Activated CD4-positive, CD25-positive, alpha-beta regulatory T cell treated with anti-CD3 and anti-CD28 coated beads, Interleukin-2, amount 50 U/mL, for 24 hours (primary cell): ENCODE results near the gene KDR.

Experiments used
- ATAC-seq, 2 donors: fragments of 150-1000 bp; cut with Tn5 transposase; one replicate each; pipeline ENCODE4 v1.10.0; 2021; ENCODE audit warnings: mild to moderate bottlenecking in 1 of 2, moderate library complexity in 1 of 2

KDR gene

DNA sequence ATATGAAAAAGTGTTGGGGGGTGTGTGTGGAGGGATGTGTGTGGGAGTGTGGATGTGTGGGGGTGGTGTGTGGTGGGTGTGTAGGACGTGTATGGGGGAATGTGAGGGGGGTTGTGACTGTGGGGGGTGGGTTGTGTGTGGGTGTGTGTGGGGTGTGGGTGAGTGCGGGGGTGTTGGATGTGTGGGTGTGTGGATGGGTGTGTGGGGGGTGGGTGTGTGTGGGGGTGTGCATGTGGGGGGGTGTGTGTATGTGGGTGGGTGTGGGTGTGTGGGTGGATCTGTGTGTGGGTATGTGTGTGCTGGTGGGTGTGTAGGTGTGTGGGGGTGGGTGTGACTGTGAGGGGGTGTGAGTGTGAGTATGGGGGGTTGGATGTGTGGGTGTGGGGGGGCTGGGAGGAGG lies 47.8 kb downstream of the KDR start:
- ATAC-seq, result no peak

DNA sequence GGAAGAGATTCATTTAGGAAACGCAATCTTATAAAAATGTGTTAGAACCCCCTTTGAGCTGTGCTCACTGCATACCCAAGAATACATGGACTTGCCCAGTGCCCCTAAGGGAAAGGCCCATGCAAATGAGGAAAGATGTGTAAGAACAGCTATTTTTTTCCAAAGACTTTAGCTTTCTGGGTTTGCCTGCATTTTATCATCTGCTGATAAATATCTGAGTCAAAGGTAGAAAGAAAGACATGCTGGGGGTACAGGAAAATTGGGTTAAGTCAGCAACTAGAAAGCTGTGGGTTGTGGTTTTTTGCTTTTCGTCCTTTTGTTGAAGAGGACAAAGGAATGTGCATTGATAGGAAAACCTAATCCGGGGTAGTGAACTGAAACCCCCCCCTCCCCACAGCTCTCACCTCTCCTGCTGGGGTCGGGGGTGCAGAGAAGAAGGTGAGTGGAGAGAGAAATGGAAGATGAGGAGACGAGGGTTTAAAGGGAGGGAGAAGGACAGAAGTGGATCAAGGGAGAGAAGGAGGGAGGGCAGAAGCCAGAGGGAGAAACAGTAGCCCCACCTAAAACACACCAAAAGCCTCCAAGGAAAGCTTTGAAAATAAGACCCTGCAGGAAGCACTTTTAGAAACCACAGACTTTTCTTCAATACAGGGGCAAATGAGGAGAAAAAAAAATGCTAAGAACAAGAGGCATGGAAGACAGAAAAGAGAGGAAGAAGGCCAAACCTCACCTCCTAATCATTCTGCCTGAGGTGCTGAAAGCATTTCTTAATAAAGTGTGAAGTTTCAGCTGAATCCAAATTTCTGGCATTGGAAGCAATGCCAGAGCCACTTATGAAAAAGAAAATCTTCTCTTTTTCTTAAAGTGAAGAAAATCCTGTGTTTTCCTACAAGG lies 49.3 kb downstream of the KDR start:
- ATAC-seq, result no peak

DNA sequence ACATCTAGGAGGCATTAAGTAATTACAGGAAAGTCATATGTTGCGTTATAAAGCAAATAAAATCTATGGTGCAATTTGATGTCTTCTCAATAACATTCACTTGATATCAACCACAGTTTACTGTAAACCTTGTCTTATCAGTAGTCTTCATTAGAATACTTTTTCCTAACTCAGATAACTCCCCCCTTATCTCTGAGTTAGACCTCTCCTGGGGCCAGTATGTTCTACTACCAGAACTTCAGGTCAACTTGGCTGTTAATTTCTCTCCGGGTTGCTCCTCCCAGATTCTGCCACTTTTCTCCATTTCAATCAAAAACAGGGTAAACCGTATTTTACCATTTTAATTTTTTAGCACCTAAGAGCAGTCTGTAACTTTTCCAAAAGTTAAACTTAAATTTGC lies 50.0 kb downstream of the KDR start:
- no peak for ATAC-seq

DNA sequence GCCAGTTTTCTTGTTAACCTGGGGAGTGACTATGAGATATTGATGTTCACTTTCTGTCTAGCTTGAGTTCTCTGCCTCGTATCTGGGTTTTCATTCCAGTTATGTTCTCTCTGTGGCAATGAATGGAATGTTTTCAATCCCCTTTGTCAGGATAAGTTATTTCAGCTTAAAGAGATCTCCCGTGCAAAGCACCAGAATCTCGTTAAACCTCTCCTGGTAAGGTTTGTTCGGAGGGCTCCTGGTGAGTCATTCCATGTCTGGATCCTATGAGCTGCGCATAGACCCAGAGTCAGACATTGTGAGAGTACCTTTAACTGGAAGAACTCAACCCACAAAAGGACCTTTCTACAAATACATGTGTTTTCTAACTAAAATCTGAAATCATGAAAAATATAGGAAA lies 51.0 kb downstream of the KDR start:
- no peak for ATAC-seq

DNA sequence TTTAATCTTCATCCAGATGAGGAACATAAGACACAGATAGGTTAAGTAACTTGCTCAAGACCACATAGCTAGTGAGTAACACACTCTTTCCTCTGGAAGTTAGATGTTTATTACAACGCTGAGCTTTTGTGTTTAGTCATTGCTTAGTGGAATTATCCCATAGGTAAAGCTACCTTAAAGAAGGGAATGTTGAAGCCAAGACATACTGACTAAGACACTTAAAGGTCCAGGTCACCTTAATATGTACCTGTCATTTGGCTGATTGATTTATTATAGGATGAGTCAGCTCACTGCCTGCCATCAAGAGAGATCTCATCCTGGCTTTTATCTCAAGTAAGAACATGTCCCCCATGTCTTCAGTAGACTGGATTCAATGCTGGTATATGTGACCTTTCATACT lies 53.4 kb downstream of the KDR start:
- ATAC-seq, result no peak

DNA sequence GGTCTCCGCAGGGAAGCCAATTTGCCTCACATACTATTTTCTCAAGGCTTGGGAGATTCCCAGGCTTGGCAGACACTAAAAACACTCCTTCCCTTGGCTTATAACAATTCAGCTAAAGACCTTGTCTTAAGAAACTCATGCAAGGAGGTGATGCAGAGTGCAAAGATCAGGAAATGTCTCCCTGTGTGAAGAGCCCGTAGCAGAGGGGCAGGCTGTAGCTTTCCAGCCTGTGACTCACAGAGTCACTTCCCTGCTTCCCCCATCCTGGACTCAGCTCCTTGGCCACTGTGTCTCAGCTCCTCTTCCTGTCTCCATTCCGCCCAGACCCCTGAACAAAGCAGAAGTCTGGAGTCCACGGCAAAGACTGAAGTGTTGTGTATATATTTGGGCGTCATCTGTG lies 56.1 kb downstream of the KDR start:
- no peak for ATAC-seq

DNA sequence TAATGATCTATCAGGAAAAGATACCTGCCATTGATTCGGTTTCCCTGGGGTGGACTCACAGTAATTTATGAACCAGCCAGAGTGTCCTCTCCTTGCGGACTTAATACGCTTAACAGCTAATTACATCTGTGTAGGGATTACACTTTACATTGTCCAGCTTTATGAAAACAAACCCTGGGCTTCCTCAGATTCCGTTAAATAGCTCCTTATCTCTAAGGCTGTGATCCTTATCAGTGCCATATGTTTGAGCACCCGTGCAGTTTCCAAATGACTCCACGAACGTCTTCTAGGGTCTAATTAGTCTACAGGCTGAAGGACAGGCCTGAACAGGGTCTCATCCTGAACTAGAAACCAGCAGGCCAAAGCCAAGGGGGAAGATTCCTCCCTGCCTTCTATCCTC lies 56.9 kb downstream of the KDR start:
- ATAC-seq, result no peak

DNA sequence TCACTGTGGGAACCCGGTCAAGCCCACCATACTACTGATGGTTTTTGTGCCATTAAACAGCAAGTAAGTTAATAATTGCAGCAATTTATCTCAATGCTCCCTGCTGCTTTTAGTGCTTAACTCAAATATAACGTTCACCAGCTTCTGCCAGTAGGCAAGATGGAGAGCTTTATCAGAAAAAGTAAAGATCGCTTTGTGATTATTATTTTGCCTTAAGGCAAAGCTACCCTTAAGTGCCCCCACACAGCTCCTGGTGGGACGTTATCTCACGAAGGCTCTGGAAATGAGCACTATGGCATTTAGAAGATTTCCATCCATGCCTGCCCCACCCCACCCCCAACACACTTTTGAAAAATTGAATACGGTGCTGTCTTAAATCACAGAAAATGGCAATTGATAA lies 59.4 kb downstream of the KDR start:
- ATAC-seq, result no peak

DNA sequence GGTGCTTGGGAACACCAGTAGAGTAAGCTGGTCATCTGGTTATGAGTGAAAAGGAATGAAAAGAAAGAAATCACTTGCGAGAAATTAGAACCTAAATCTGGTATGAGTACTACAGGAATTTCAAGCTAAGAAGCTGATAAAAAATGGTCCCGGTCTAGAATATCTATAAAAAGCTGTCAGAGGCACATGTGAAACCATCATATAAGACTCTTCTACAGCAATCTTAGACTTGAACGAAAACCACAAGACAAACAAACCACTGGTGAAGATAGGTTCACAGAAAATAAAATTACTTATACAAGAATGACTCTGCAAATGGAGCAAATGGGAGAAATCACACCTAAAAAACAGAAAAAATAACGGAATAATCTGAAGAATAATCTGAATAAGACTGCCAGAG lies 69.9 kb downstream of the KDR start:
- ATAC-seq, result no peak

DNA sequence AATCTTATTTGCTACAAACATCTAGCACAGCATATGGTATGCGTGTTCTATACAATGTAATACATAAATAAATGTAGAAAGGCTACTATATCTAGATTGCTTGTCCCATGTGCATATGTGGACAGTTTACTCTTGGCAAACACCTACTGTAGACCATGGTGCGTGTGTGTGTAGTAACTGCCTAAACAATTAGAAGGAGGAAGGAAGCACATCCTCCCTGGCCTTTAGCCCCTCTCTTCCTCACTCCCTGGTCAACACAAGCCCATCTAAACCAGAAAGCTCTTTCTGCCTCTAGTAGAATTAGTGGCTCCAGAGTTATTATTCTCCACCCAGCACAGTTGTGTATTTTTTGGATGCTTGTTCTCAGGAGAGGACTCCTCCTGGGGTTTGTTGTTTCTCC lies 73.9 kb downstream of the KDR start:
- ATAC-seq, result no peak

DNA sequence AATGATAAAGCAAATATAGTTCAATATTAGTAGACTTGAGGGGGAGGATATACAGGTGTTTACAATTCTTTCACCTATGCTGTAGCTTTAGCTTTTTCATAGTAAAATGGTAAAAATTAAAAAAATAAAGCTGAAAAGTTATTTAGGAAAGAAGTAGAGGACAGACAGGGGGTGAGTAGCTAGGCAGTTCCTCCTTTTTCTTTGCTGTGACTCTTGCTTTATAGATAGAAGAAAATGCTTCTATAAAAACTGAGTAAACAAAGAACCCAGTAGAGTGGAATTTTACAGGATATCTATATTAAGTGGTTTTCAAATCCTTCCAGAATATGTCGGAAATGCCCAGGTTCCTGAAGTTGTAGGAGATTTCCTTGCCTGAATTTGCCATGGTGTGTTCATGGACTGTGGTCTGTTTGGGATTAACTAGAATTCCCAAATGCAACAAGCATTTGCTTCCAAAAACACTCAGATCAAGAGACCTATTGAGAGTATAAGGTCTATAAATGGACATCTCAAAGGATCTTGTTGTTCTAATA lies 74.9 kb downstream of the KDR start:
- ATAC-seq, result no peak

DNA sequence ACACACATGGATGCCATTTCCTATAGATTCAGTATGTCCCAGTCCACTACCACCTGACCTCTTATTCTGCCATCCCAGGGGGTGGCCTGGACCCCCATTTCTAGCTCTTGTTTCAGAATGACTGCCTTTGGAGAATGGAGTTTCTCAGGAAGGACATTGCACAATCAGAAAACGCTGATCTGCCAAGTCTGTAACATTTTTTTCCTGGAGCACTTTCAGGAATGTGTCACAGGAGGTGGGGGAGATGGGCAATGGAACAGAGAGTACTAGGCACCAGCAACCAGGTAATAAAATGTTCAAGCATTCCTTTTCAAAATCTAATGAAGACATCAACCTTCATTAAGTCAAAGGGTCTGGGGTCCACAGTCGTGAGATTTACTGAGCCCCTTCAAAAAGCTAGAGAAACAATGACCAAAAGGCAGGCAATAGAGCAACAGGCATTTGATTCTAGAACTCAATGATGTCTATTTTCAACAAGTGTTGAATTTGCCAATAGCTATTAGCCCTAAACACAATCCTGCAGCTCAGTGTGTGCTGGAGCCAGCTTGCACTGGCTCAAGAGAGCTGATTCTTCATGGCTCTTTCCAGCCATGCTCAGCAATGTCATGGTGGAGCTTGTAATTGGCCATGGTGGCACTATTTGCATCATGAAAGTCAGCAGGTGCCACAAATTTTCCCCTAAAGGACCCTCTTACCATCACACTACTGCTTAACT lies 87.1 kb downstream of the KDR start:
- ATAC-seq, result no peak

DNA sequence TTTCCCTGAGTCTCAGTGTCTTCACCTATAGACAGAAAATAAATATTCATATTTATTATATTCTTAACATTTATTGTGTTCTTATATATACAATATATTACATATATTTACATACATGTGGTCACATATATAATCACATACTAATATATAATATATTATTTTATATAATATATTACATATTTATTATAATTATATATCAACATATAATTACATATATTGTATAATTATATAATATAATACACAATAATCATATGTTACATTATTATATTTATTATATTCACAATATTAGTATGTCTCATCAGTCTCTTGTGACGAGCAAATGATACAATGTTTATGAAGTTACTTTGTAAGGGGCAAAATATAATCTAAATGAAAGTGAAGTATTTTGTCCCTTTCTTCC lies 87.7 kb downstream of the KDR start:
- ATAC-seq, result no peak

DNA sequence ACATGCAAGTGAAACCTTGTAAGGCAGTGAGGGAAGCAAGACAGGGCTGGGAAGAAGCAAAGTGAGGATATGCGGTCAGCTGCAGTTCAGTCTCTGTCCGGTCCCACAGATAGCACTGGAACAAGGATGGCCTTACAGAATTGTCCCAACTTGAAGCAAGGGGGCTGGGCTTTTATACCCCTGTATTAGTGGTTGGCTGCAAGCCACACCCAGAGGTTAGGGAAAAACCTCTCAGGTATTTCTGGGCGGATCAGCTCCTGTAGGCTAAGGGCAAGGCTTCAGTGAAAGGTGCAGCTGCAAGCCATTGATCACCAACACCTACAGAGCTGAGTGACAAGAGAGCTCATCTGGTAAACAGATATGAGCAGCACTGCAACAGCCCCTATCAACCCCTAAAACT lies 89.0 kb downstream of the KDR start:
- ATAC-seq, result no peak

DNA sequence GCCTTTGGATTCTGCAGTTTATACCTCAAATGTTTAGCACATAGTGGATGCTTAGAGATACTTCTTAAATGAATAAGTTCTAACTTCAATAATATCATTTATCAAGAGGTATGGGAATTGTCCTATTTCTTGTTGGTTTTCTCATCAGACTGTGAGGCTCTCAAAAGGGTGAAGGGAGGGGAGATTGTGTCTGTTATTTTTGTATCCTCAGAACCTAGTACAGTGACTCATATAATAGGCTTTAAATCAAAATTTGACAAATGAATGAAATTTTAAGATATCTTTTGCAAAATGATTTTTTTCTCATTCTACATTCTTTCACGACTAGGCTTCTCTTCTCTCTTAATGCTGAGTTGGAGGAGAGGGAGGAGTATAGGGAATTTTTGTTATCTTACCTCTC lies 89.5 kb downstream of the KDR start:
- no peak for ATAC-seq

DNA sequence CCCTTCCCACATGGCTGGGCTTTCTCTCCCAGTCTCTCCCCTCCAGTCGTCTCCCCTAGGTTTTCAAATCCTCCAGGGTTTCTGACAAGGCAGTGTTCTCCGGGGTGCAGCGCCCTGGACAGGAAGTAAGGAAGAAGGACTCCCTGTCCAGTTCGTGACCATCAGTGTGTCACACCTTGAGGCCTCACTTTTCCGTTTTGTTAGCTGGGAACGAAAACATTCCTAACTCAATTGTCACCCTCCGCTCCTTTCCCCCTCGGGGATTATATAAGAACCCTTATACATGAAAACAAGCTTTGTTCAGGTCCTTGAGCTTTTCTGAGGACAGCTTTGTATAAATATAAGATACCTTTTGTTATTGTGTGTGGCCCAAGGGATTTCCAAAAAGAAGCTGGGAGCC lies 92.1 kb downstream of the KDR start:
- no peak for ATAC-seq

DNA sequence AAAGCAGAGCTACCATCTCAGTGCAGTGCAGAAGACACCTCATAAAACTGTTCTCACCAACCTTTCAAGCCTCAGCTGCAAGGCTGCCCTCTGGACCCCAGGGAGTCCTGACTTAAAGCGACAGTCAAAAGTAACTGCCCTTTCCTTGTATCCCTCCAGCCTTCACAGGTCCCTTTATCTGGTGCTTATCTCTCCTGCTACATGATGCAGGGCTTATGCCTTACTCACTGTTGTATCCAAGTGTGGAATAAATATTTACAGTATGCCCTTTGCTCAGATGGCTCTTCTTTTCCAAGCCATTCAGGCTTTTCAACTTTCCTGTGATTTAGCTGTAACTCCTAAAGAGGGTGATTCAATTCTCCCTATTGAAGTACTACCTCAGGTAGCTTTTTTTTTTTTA lies 92.6 kb downstream of the KDR start:
- ATAC-seq, result no peak

DNA sequence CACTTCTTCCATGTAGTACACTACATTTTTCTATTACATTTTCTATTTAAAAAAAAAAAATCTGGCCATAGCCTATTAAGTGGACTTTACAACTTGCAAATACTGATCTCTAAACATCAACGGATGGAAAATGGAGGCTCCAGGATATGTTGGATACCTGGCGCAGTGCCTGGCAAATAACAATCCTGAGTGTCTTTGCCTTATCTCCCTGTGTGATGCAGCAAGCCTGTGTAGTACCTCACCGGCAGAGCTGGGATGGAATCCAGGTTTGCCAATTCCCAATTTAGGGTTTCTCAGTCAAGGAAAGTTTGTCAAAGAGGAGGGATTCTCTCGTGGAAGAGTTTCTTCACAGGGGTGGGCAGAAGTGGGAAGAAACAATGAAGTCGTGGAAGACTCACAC lies 93.2 kb downstream of the KDR start:
- ATAC-seq, result no peak

DNA sequence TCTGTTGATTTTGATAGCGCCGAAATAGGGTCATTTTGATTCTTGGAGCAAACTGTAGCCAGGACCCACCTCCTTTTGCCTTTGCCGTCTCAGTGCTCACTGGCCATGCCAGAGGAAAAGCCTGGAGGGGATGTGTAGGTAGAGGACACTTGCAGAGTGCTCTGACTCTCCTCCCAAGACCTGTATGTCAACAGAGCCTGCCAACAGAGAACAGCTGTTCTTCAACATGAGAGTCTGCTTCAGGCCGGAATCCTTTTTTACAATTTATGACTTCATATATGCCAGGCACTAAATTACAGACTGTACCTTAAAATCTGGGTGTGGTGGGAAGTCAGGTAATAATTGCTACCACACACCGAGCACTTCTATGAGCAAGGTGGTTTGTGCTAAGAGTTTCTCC lies 94.2 kb downstream of the KDR start:
- ATAC-seq, result no peak

DNA sequence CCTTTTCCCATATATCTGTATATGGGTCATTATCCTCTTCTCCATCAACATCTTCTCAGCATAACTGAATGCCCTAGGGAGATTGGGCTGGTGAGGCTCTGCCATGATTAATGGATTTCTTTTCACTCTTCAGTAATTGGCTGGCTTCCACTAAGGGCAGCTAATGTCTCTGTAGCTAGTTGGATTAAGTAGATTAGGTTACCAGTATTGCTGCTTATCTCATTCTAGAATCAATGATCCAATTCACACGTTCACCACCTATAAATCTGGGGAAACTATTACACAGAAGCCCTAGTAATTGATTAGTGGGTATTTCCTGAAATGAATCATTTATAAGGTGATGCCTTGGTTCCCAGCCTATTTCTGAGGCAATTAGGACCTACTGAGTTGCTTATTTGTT lies 94.8 kb downstream of the KDR start:
- ATAC-seq, result no peak

DNA sequence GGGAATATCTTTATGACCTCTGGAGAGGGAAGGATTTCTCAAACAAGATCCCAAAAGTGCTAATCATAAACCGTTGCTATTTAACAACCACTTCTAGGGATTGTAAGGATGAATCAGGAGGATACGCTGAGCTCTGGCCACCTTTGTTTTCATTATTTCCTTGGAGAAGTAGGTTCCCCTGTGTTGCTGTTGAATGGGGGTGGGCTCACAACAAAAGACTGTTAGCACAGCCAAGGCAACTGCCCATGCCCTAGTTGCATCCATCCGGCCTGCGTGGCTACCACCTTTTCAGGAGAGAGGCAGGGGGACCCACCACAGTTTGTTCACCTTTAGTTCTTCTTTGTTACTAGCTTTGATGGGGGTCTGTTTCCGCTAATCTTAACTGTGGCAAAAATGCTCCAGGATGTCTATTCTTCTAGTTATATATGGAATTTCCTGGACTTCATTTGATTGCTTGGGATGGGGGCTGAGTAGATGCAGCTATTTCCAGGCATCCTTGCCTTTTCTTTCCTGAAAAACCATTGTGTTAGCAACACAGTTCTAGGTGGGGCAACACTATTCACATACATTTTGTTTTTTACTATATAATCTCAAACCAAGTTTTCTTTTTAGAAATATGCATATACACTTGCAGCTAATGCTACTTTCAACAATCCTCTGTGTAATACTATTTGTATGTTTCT lies 95.4 kb downstream of the KDR start:
- ATAC-seq, result no peak

DNA sequence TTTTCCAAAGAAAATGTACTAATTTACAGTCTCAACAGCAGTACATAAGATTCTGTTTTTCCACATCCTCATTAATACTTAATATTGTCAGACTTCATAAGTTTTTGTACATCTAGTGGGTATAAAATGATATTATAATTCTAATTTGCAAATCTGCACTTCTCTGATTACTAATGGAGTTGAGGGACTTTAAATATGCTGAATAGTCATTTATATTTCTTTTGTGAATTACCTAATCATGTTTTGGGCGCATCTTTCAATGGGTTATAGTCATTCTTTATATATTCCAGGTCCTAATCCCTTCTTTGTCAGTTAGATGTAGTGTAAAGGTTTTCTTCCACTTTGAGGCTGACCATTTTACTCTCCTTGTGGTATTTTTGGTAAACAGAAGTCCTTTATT lies 96.1 kb downstream of the KDR start:
- no peak for ATAC-seq
